ENCODE results near the gene PEX12. TPM values are rescaled to one million over a fixed set of nuclear protein-coding genes. Genes with fewer than 3 reads are reported as not detected.

Gene PEX12
- total and polyA plus RNA-seq, 9 of the 15 experiments (the other 6 are each of a cell fraction or from before 2014, with no cell fraction given): 4.0 to 12.4 (median 6.4) TPM

- TF ChIP-seq CREB3 (tag; conservative IDR thresholded peaks at IDR 0.05; ENCODE audit: low read depth): 0 out of 2 replicates have a peak, but pooled peaks have one; percentile 21
- no peak for TF ChIP-seq RNF219 (CRISPR knock-in tag; IDR thresholded peaks at IDR 0.05)
- TF ChIP-seq GATAD2A (IDR thresholded peaks at IDR 0.05): peak; percentile 89
- TF ChIP-seq AFF1 (IDR thresholded peaks at IDR 0.05; ENCODE audit: low read depth in 1 of 2, partially characterized antibody in 2 of 2): peak; percentile 60 to 90
- TF ChIP-seq CEBPZ (IDR thresholded peaks at IDR 0.05; ENCODE audit: borderline replicate concordance, low read depth, low read length): no peak
- TF ChIP-seq PRPF4 (IDR thresholded peaks at IDR 0.05; ENCODE audit: insufficient read depth, low read depth, low read length, poor library complexity, severe bottlenecking): no peak
- TF ChIP-seq C11orf30 (IDR thresholded peaks at IDR 0.05; ENCODE audit: low read depth): peak; percentile 45; the same call in 1 of the 2 replicates
- no peak for TF ChIP-seq CREB5 (CRISPR knock-in tag; IDR thresholded peaks at IDR 0.05)
- no peak for TF ChIP-seq NUFIP1 (IDR thresholded peaks at IDR 0.05; ENCODE audit: partially characterized antibody)
- peak; percentile 99 for TF ChIP-seq CBFA2T2 (conservative IDR thresholded peaks at IDR 0.05)
- TF ChIP-seq PCBP1 (IDR thresholded peaks at IDR 0.05; ENCODE audit: low read depth, low read length, poor library complexity, severe bottlenecking): no peak
- no peak for TF ChIP-seq HNRNPUL1 (IDR thresholded peaks at IDR 0.05; ENCODE audit: low read length)
Observed at GRCh38 chr17:35560703-35561102, 17.7 kb downstream of the PEX12 start, which contains the start of gene SLFN14 (continued).

Measured in K562 (cell line).